GM11168 (cell line): ENCODE results near the gene UNC45A.

Experiments used
- in situ Hi-C: fragments of 300-500 bp; cut with MboI; formaldehyde crosslinking; loops from one replicate; pipeline ENCODE4 v1.12.0; 2022; ENCODE audit warnings: low sequenced_read_pairs; ENCODE audit not compliant: unreplicated experiment

The UNC45A gene

GRCh38 chr15:90939756-90940155 lies 4.7 kb downstream of the UNC45A start:
- in situ Hi-C loops: no loop called here

GRCh38 chr15:90941038-90941437 lies 6.0 kb downstream of the UNC45A start:
- in situ Hi-C loops: no loop called here

GRCh38 chr15:90942354-90943120 lies 7.5 kb downstream of the UNC45A start:
- in situ Hi-C loops: no loop called here

- in situ Hi-C loops: no loop called here
Measured at GRCh38 chr15:90945091-90945490, 10.0 kb downstream of the UNC45A start.

- in situ Hi-C loops: no loop called here
Measured at GRCh38 chr15:90946538-90946937, 11.5 kb downstream of the UNC45A start.

GRCh38 chr15:90946941-90947576 lies 12.0 kb downstream of the UNC45A start:
- in situ Hi-C loops: no loop called here

GRCh38 chr15:90947577-90948357 lies 12.7 kb downstream of the UNC45A start:
- in situ Hi-C loops: no loop called here

- in situ Hi-C loops: no loop called here
Measured at GRCh38 chr15:90948506-90948905, 13.4 kb downstream of the UNC45A start.

GRCh38 chr15:90949979-90950675 lies 15.0 kb downstream of the UNC45A start:
- in situ Hi-C loops: loop anchor here (10.0 kb wide), 1 partner anchor 85 kb away; no protein-coding TSS in a partner anchor

GRCh38 chr15:90950676-90951075 lies 15.6 kb downstream of the UNC45A start:
- in situ Hi-C loops: loop anchor here (10.0 kb wide), 1 partner anchor 84 kb away; no protein-coding TSS in a partner anchor

- in situ Hi-C loops: loop anchor here (10.0 kb wide), 1 partner anchor 82 kb away; no protein-coding TSS in a partner anchor
Measured at GRCh38 chr15:90952901-90953677, 18.0 kb downstream of the UNC45A start.

GRCh38 chr15:90953947-90954711 lies 19.0 kb downstream of the UNC45A start:
- in situ Hi-C loops: loop anchor here (10.0 kb wide), 1 partner anchor 81 kb away; no protein-coding TSS in a partner anchor

- in situ Hi-C loops: loop anchor here (10.0 kb wide), 1 partner anchor 80 kb away; no protein-coding TSS in a partner anchor
Measured at GRCh38 chr15:90954712-90955623, 19.9 kb downstream of the UNC45A start, which contains the start of gene RCCD1. TSS of gene RCCD1 (plus strand) at chr15:90954884. CDS start at chr15:90956735, 1,851 bp downstream.

- in situ Hi-C loops: loop anchor here (10.0 kb wide), 1 partner anchor 79 kb away; no protein-coding TSS in a partner anchor
Measured at GRCh38 chr15:90955624-90956273, 20.7 kb downstream of the UNC45A start.

- in situ Hi-C loops: loop anchor here (10.0 kb wide), 1 partner anchor 78 kb away; no protein-coding TSS in a partner anchor
Measured at GRCh38 chr15:90956274-90957030, 21.4 kb downstream of the UNC45A start.
